Activated CD4-positive, alpha-beta memory T cell treated with anti-CD3 and anti-CD28 coated beads for 36 hours (primary cell): ENCODE measurements around the gene ZNF367. TPM values are rescaled to one million over a fixed set of nuclear protein-coding genes. Genes with fewer than 3 reads are reported as not detected.

ENCODE experiments used
- CTCF ChIA-PET: fragments of 350-600 bp; sonication (Branson Sonifier 250); formaldehyde crosslinking; loops from one replicate; lab custom pipeline; 2021; ENCODE audit warnings: antibody characterized with exemption, inconsistent platforms; lab: Charles Lee
- POLR2A ChIA-PET: fragments of 350-600 bp; sonication (Branson Sonifier 250); formaldehyde crosslinking; loops from one replicate; lab custom pipeline; 2021; ENCODE audit warnings: antibody characterized with exemption; lab: Charles Lee
- DNase-seq: peaks from one replicate; pipeline ENCODE4 v3.0.0-alpha.2; 2020
- H3K27ac Mint-ChIP-seq: one replicate; pipeline ENCODE4 v1.8.0; 2021; ENCODE audit warnings: mixed read lengths
- H3K27me3 Mint-ChIP-seq: one replicate; pipeline ENCODE4 v1.8.0; 2021; ENCODE audit warnings: mixed read lengths
- H3K36me3 Mint-ChIP-seq: one replicate; pipeline ENCODE4 v1.8.0; 2021; ENCODE audit warnings: mixed read lengths
- H3K4me1 Mint-ChIP-seq: one replicate; pipeline ENCODE4 v1.8.0; 2021; ENCODE audit warnings: low read depth, mixed read lengths
- H3K4me3 Mint-ChIP-seq: one replicate; pipeline ENCODE4 v1.8.0; 2021; ENCODE audit warnings: mild to moderate bottlenecking, mixed read lengths
- H3K9me3 Mint-ChIP-seq: one replicate; pipeline ENCODE4 v1.8.0; 2021; ENCODE audit warnings: mixed read lengths
- intact Hi-C: fragments of 100-400 bp; cut with micrococcal nuclease; formaldehyde crosslinking; loops from one replicate; pipeline ENCODE4 v1.15.1; 2023
- total RNA-seq, 2 experiments: library from RNA; stranded (reverse); gene quantifications; one replicate each; pipeline ENCODE4 v1.2.3, GENCODE V29; 2021

ZNF367 gene
- total RNA-seq, 2 experiments from 2014 or later: 29.0 to 30.1 TPM

DNA sequence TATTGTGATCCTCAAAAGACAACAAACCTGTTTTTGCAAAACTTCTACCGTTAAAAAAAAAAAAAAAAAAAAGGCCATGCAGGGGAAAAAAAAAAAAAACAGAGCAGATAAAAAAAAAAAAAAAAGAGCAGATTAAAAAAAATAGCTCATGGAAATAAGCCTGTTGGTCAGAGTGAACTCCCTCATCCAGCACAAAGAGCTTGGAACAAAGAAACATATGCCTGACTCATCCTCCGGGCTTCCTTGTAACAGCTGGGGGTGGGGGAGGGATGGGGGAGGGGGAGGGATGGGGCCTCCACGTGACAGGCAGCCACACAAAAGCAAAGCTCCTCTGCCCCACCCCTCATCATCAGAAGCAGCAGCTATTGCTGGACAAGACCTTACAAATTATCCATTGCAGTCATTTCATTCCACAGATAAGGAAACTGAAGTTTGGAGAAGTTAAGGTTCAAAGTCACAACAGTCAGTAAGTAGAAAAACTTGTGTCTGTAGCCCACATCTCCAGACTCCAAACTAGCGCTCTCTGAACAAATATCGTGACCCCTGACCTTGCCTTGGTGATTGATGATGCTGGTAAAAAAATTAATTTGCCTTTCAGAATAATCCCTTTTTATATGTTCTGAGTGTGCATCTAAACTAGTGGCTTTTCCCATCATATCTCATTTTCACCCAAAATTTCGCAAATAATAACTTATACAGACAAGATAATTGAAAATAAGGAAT is 73.6 kb downstream of the ZNF367 start:
- peaks cover 10% of the 10 kb centered on the region for H3K4me1 Mint-ChIP-seq
- intact Hi-C loops: no loop called here
- no peak overlapping the region for H3K4me3 Mint-ChIP-seq
- CTCF ChIA-PET: interaction anchor here (0.7 kb wide), 1 partner anchor 76 kb away, joined by 3 read pairs; no protein-coding TSS in a partner anchor
- peaks cover 6% of the 10 kb centered on the region for H3K9me3 Mint-ChIP-seq
- no peaks in the 10 kb centered on the region for H3K27me3 Mint-ChIP-seq
- DNase-seq: no peak
- H3K27ac Mint-ChIP-seq: no peak overlapping the region
- POLR2A ChIA-PET: no interaction called here
- peaks cover 8% of the 10 kb centered on the region for H3K36me3 Mint-ChIP-seq

DNA sequence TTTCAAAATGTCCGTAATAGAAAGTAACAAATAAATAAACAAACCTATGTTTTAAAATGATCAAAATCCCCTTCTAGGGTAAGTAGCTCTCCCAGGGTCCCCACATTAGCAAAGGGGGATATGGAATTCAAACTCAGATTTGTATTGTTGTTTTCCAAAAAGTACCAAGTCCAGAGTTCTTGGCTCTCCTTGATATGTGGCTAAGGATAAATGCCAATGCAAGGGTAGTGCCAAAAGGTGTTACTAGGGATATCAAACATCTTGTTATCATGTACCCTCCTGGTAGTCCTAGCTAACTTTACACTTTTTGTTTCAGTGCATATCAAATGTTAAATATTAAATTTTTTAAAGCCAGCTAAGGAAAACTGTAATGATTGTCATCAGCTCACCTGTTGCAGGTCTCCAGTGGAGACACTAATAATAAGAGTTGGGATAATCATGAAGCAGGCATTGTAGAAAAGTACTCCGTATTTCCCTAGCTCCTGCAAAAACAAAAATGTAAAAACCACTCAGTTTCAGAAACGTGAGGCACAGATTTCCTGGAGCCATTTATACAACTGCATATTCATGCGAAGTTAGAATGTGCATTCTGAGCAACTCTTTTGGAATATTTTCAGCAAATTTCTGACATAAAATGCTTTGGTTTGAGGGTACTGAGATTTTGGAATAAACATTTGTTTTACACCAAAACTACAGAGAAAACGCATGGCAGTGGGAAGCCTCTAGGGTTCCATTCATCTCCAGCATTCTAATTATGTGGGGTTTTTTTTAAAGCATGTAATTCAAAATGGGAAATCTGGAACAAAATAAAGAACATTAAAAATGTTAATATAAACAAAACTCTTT is 74.4 kb downstream of the ZNF367 start:
- CTCF ChIA-PET: interaction anchor here (1.3 kb wide), 1 partner anchor 18 kb away, joined by 3 read pairs; no protein-coding TSS in a partner anchor
- DNase-seq: no peak
- intact Hi-C loops: no loop called here
- POLR2A ChIA-PET: no interaction called here
- Mint-ChIP-seq H3K27ac (no peak overlapping the region), H3K4me1 (peaks cover 12% of the 10 kb centered on the region), H3K4me3 (no peak overlapping the region), H3K27me3 (no peaks in the 10 kb centered on the region), H3K36me3 (peaks cover 8% of the 10 kb centered on the region), H3K9me3 (peaks cover 6% of the 10 kb centered on the region)

DNA sequence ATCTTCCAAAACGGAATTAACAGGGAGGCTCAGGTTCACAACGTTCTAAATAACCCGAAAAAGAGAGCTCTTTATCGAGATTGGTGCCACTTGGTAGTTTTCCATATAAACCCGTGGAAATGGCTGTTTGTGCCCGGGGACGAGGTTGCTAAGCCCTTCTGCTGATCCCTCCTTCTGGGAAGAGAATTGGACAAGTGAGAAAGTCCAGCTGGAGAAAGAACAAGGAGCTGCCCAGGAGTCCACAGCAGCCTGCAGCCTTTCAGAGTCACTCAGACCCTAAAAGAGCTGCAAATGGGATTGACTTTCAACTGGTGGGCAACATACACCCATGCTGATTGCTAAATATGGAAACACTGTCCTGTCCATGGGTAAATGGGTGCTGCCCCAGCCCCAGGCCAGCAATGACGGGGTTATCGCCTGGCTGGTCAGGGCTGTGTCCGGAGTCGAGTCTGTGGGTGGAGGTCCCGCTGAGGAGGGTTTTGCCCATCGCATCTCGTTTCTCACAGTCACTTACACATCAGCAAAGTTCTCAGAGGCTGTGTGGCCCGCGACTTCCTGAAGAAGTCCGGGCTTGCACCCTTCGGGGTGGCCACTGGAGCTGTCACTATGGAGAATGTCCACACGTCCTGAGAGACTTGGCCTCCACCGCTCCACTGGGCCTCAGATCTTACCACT is 75.5 kb downstream of the ZNF367 start:
- Mint-ChIP-seq H3K4me1 (peaks cover 12% of the 10 kb centered on the region), H3K9me3 (no peaks in the 10 kb centered on the region), H3K4me3 (no peak overlapping the region), H3K36me3 (no peaks in the 10 kb centered on the region), H3K27ac (no peak overlapping the region), H3K27me3 (no peaks in the 10 kb centered on the region)
- ChIA-PET POLR2A (no interaction called here), CTCF (interaction anchor here (1.3 kb wide), 1 partner anchor 17 kb away, joined by 3 read pairs; no protein-coding TSS in a partner anchor)
- DNase-seq: no peak
- intact Hi-C loops: no loop called here

DNA sequence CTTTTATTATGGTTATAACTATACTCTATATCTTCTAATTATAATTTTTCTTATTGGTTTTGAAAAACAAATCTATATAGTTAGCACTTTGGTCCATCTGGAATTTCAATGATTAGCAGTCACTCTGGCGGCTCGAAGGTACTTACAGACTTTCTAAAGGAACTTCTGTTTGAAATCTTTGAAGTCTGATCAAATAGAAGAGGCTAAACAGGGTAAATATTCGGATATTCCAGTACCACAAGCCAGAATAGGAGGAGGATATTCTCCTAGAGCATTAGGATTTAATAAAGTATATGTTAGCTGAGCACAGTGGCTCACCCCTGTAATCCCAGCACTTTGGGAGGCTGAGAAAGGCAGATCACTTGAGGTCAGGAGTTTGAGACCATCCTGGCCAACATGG is 77.5 kb downstream of the ZNF367 start:
- CTCF ChIA-PET: no interaction called here
- no peaks in the 10 kb centered on the region for H3K27me3 Mint-ChIP-seq
- DNase-seq: no peak
- H3K4me3 Mint-ChIP-seq: no peak overlapping the region
- intact Hi-C loops: no loop called here
- H3K36me3 Mint-ChIP-seq: no peaks in the 10 kb centered on the region
- POLR2A ChIA-PET: no interaction called here
- no peak overlapping the region for H3K27ac Mint-ChIP-seq
- peaks cover 12% of the 10 kb centered on the region for H3K4me1 Mint-ChIP-seq
- no peaks in the 10 kb centered on the region for H3K9me3 Mint-ChIP-seq

DNA sequence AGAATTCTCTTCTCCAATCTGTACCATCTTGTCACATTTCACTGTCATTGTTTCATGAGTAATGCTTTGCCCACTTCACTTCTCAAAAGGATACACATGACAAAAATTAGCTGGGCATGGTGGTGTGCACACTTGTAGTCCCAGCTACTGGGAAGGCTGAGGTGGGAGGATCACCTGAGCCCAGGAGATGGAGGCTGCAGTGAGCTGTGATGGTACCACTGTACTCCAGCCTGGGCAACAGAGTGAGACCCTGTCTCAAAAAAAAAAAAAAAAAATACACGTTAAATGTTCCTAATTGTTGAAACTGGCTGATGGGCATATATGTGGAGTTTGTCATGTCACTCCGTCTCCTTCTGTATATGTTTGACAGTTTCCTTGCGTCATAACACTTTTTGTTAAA is 79.9 kb downstream of the ZNF367 start:
- Mint-ChIP-seq H3K4me1 (peaks cover 9% of the 10 kb centered on the region), H3K4me3 (no peak overlapping the region), H3K9me3 (no peaks in the 10 kb centered on the region), H3K27ac (no peak overlapping the region), H3K36me3 (no peaks in the 10 kb centered on the region), H3K27me3 (no peaks in the 10 kb centered on the region)
- CTCF ChIA-PET: interaction anchor here (1.1 to 3.6 kb wide), 3 partner anchors 10 to 105 kb away, joined by 3 to 12 read pairs (median 4); no protein-coding TSS in a partner anchor
- DNase-seq: no peak
- intact Hi-C loops: no loop called here
- POLR2A ChIA-PET: interaction anchor here (0.7 kb wide), 1 partner anchor 175 kb away, joined by 3 read pairs; no protein-coding TSS in a partner anchor

Other genes with a start within 250 kb of the ZNF367 start
- not detected for gene HSD17B3, start 116.2 kb downstream of the ZNF367 start, total RNA-seq
- gene SLC35D2, start 34.7 kb downstream of the ZNF367 start, total RNA-seq: 1 to 10 TPM; 8.1 to 8.5 TPM
- 10 to 100 TPM; 17.4 to 19.0 TPM for gene HABP4, start 31.8 kb upstream of the ZNF367 start, total RNA-seq
- gene CDC14B, start 201.5 kb upstream of the ZNF367 start, total RNA-seq: 1 to 10 TPM; 2.3 to 2.8 TPM
- 10 to 100 TPM in 1 of 2 experiments, 1 to 10 TPM in 1; 10.0 to 11.4 TPM for gene PRXL2C, start 236.9 kb upstream of the ZNF367 start, total RNA-seq